ENCODE results near the gene LRPAP1. TPM values are rescaled to one million over a fixed set of nuclear protein-coding genes. Genes with fewer than 3 reads are reported as not detected.

Gene LRPAP1
- total RNA-seq, 4 donors from 2014 or later: 76.6 to 166 (median 126) TPM

DNA sequence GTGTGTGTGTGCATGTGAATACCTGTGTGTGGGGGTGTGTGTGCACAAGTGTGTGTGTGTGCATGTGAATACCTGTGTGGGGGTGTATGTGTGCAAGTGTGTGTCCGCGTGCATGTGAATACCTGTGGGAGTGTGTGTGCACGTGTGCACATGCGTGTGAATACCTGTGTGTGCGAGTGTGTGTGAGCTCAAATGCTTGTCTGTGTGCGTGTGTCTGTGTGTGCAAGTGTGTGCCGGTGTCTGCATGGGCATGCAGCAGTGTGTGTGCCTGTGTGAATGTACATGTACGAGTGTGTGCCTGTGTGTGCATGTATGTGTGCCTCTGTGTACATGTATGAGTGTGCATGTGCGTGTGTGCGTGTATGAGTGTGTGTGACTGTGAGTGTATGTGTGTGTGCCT, 64.1 kb downstream of the LRPAP1 start:
- Histone ChIP-seq H3K27ac (no peak overlapping the region), H3K36me3 (no peaks in the 10 kb centered on the region), H3K4me3 (no peak overlapping the region), H3K4me1 (peaks cover 5 to 18% (median 7%) of the 10 kb centered on the region in 3 donors), H3K27me3 (peaks cover 0 to 84% (median 9%) of the 10 kb centered on the region in 4 donors), H3K9me3 (no peaks in the 10 kb centered on the region)
- 88 to 95% methylated on average over 10 of the region's 10 CpGs for WGBS, 2 donors
- TF ChIP-seq CTCF (IDR thresholded peaks at IDR 0.05) (no peak), POLR2A (IDR thresholded peaks at IDR 0.05) (no peak)
- intact Hi-C loops (cut with DNase I): no loop called here
- no peak for DNase-seq

GRCh38 chr4:3467601-3468031, 64.6 kb downstream of the LRPAP1 start:
- Histone ChIP-seq H3K36me3 (no peaks in the 10 kb centered on the region), H3K4me3 (no peak overlapping the region), H3K9me3 (no peaks in the 10 kb centered on the region), H3K27me3 (peaks cover 0 to 84% (median 10%) of the 10 kb centered on the region in 4 donors), H3K4me1 (peaks cover 4 to 19% (median 9%) of the 10 kb centered on the region in 3 donors), H3K27ac (no peak overlapping the region)
- intact Hi-C loops (cut with DNase I): no loop called here
- WGBS, 2 donors: 78 to 81% methylated on average over 4 to 9 of the region's 15 CpGs
- DNase-seq: no peak
- no peak for TF ChIP-seq CTCF (IDR thresholded peaks at IDR 0.05)
- TF ChIP-seq POLR2A (IDR thresholded peaks at IDR 0.05): no peak

- Histone ChIP-seq H3K4me3 (no peak overlapping the region), H3K27me3 (peaks cover 0 to 84% (median 10%) of the 10 kb centered on the region in 4 donors), H3K9me3 (no peaks in the 10 kb centered on the region), H3K36me3 (no peaks in the 10 kb centered on the region), H3K4me1 (peaks cover 4 to 25% (median 9%) of the 10 kb centered on the region in 3 donors), H3K27ac (no peak overlapping the region)
- 59 to 75% methylated on average over 2 to 20 of the region's 40 CpGs for WGBS, 2 donors
- DNase-seq: no peak
- intact Hi-C loops (cut with DNase I): no loop called here
- TF ChIP-seq POLR2A (IDR thresholded peaks at IDR 0.05) (no peak), CTCF (IDR thresholded peaks at IDR 0.05) (no peak)
Observed at GRCh38 chr4:3466691-3467600, 65.3 kb downstream of the LRPAP1 start.

- no CpG with 5 or more reads among the region's 41 CpGs for WGBS, 2 donors
- Histone ChIP-seq H3K9me3 (no peaks in the 10 kb centered on the region), H3K27ac (no peak overlapping the region), H3K27me3 (peaks cover 0 to 81% (median 10%) of the 10 kb centered on the region in 4 donors), H3K4me3 (no peak overlapping the region), H3K4me1 (peaks cover 10 to 35% (median 16%) of the 10 kb centered on the region in 3 donors), H3K36me3 (no peaks in the 10 kb centered on the region)
- intact Hi-C loops (cut with DNase I): no loop called here
- DNase-seq: no peak
- no peak for TF ChIP-seq CTCF (IDR thresholded peaks at IDR 0.05)
- no peak for TF ChIP-seq POLR2A (IDR thresholded peaks at IDR 0.05)
Observed at GRCh38 chr4:3465698-3466671, 66.2 kb downstream of the LRPAP1 start.

Measured in esophagus squamous epithelium (tissue), 5 donors.